ENCODE results near the gene EIF2B2. TPM values are rescaled to one million over a fixed set of nuclear protein-coding genes. Genes with fewer than 3 reads are reported as not detected.

EIF2B2 gene
- 10 to 100 TPM; 47.9 to 54.0 TPM for total RNA-seq

DNA sequence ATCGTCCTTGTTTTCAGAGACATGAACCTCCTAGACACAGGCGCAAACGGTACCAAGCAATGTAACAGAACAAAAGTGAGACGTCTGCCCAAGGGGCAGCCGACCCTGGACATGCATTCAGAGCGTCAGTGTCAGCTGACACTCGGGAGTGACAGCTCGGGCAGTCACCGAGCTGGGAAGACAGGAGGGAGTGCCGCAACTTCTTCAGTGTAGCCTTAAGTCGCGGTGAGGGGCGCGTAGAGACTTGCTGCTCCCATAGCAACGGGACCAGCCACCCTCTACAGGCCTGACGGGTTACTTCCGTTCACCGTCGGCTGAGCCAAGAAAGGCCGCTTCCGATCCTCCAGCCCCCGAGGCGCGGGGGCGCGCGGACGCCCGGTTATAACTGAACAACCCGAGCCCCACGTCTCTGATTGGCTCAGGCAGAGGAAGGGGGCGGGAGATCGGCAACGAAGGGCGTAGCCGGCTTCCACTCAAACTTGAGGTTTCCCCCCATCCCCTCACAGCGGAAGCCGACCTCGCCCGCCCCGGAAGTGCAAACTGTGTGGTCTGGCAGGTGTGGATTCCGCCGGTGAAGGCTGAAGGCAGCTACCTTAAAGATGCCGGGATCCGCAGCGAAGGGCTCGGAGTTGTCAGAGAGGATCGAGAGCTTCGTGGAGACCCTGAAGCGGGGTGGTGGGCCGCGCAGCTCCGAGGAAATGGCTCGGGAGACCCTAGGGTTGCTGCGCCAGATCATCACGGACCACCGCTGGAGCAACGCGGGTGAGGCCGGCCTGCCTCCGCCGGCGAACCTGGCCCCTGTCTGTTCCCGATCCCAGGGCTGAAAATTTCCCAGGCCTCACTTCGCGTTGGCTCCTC, at the start of gene EIF2B2:
EIF2B2 (plus strand) TSS at position 530 of the 858 bp plus-strand sequence; CDS start at position 600, 70 bp downstream.
- Mint-ChIP-seq H3K9me3 (ENCODE audit: low read depth) (no peaks in the 10 kb centered on the region), H3K36me3 (peaks cover 41% of the 10 kb centered on the region), H3K4me3 (peak within 1 kb of the TSS; percentile 95), H3K27ac (peak within 1 kb of the TSS; percentile 92), H3K4me1 (peaks cover 37% of the 10 kb centered on the region), H3K27me3 (no peaks in the 10 kb centered on the region)
- ATAC-seq = peak; percentile 98
- CTCF ChIA-PET = interaction anchor here (0.6 to 2.9 kb wide), 10 partner anchors 12 to 294 kb away, joined by 3 to 14 read pairs (median 3); partner anchors contain the start of genes ACYP1 and RPS6KL1
- peak; percentile 100 for DNase-seq

DNA sequence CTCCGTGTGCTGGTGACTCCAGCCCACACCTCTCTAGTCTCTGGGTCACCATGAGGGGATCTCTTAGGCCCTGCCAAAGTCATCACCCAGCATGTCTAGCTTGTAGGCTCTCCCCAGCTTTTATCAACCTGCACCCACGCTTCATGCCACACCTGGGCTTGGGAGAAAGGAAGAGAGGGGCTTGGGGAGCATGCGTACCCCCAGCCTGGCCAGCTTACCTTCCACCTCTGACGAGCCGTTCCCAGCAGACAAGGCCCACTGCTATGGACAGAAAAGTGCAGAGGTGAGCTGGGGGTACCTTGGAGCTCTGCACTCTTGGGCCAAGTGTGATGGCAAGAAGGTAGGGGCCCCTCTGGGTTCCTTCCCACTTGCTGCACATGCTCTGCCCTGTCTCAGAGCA, 49.0 kb upstream of the EIF2B2 start:
- Mint-ChIP-seq H3K27me3 (peaks cover 9% of the 10 kb centered on the region), H3K27ac (no peak overlapping the region), H3K9me3 (ENCODE audit: low read depth) (no peaks in the 10 kb centered on the region), H3K4me1 (no peaks in the 10 kb centered on the region), H3K4me3 (no peak overlapping the region), H3K36me3 (no peaks in the 10 kb centered on the region)
- no peak for ATAC-seq
- CTCF ChIA-PET = interaction anchor here (1.1 to 2.7 kb wide), 4 partner anchors 9 to 135 kb away, joined by 3 to 7 read pairs (median 6); no protein-coding TSS in a partner anchor
- DNase-seq = no peak

DNA sequence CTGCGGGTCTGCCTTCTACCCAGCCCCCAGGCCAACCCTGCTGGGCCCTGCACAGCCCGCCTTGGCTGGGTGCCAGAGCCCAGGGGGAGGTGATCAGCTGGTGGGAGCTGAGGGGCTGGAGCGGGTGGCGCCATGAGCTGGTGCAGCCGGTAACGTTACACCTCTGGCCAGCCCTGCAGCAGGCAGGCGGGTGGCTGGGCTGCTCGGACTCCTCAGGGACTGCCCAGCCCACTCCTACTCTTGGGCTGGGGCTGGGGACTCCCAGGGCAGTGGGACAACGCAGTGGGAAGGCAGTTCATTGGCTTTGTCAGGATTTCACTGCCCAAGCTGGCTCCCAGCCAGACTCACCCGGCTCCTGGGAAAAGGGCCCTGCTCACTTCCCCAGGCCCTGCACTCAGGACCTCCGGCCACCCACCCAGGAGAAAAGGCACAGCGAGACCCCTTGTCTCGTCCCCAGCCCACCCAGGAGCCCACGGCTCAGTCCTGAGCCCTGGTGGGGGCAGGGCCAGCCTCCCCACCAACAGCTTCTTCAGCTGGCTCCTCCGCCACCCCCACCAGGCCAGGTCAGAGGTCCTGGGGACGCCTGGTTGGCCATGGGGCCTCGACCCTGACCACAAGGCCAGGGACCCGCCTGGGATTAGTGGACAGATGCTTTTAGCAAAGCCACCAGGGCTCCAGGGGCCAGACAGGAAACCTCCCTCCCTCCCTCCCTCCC, 48.3 kb upstream of the EIF2B2 start:
- H3K27ac Mint-ChIP-seq = no peak overlapping the region
- CTCF ChIA-PET = interaction anchor here (0.7 to 2.7 kb wide), 8 partner anchors 8 to 135 kb away, joined by 3 to 12 read pairs (median 4); no protein-coding TSS in a partner anchor
- ATAC-seq = no peak

DNA sequence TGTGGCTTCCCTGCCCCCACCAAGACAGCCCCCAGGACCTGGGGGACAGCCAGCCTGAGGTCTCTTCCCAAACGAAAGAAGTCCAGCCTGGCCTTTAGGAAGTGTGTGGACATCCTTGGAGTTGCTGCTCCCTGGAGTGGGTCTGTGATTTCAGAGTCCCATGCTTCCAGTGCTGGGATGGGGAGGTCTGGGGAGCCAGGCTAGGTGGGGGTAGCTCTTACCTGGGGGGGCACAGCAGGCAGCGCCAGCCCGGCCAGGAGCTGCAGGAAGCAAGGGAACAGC, 47.8 kb upstream of the EIF2B2 start:
- peak overlapping the region; percentile 41 for H3K4me3 Mint-ChIP-seq
- H3K4me1 Mint-ChIP-seq = no peaks in the 10 kb centered on the region
- CTCF ChIA-PET = interaction anchor here (0.7 to 2.7 kb wide), 6 partner anchors 9 to 134 kb away, joined by 3 to 12 read pairs (median 4); no protein-coding TSS in a partner anchor
- H3K27me3 Mint-ChIP-seq = peaks cover 9% of the 10 kb centered on the region
- H3K36me3 Mint-ChIP-seq = no peaks in the 10 kb centered on the region
- H3K27ac Mint-ChIP-seq = no peak overlapping the region
- DNase-seq = no peak
- ATAC-seq = peak; percentile 32
- H3K9me3 Mint-ChIP-seq (ENCODE audit: low read depth) = no peaks in the 10 kb centered on the region

More for the DNA sequence above, 48.3 kb upstream of the EIF2B2 start:
- H3K36me3 Mint-ChIP-seq = no peaks in the 10 kb centered on the region
- peaks cover 9% of the 10 kb centered on the region for H3K27me3 Mint-ChIP-seq
- H3K9me3 Mint-ChIP-seq (ENCODE audit: low read depth) = no peaks in the 10 kb centered on the region
- no peak overlapping the region for H3K4me3 Mint-ChIP-seq
- H3K4me1 Mint-ChIP-seq = no peaks in the 10 kb centered on the region
- no peak for DNase-seq

DNA sequence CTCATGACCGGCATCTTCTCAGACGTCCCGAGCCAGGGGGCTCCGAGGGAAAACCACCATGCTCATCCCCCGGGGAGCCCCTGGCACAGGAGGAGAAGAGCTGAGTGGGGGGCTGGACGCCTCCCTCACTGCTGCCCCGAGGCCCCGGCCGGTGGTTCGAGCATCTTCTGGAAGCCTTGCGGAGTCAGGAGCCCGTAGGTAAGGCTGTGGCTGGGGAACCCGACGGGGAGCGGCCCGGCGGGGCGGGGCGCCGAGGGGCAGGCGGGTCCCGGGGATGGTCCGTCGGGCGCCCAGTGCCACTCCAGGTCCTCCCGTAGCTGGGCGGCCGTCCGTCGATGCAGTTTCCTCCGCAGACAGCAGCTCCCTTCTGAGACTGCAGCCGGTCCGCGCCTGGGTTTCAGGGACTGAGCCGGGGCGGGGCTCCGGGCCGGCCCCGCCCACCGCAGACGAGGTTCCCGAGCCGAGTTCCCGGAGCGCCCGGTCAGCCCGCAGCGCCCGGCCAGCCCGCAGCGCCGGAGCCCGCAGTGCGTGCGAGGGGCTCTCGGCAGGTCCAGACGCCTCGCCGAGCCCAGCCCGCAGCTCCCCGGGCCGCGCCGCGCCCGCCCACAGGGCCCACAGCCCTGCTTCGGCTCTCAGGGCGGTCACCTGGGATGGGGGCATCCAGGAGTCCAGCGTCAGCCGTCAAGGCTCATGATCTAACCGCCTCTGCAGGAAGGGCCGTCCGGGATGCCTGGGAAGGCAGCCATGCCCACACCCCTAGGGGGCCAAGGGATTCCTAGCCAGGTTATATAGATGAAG, 47.3 kb upstream of the EIF2B2 start, which contains the start of gene PGF:
PGF (minus strand) TSS at position 369 of the 798 bp plus-strand sequence; CDS start at position 14, 355 bp downstream.
- CTCF ChIA-PET = interaction anchor here (0.7 to 2.7 kb wide), 6 partner anchors 9 to 134 kb away, joined by 3 to 12 read pairs (median 4); no protein-coding TSS in a partner anchor
- no peaks in the 10 kb centered on the region for H3K9me3 Mint-ChIP-seq (ENCODE audit: low read depth)
- DNase-seq (peak; percentile 48), ATAC-seq (peak; percentile 77)
- H3K27ac Mint-ChIP-seq = no peak within 1 kb of the TSS
- peak within 1 kb of the TSS; percentile 41 for H3K4me3 Mint-ChIP-seq
- H3K36me3 Mint-ChIP-seq = no peaks in the 10 kb centered on the region
- peaks cover 9% of the 10 kb centered on the region for H3K27me3 Mint-ChIP-seq
- no peaks in the 10 kb centered on the region for H3K4me1 Mint-ChIP-seq

DNA sequence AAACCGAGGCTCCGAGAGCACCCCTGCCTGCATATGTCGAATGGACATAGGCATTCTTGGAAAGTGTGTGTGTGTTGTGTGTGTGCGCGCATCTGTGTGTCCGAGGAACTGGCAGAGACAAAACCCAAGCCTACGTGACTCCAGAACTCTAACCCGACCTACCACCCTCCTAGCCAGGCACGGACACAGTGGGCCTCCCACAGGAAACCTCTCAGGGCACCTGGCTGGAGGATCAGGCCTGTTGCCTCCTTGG, 46.8 kb upstream of the EIF2B2 start:
- H3K4me1 Mint-ChIP-seq = no peaks in the 10 kb centered on the region
- no peaks in the 10 kb centered on the region for H3K9me3 Mint-ChIP-seq (ENCODE audit: low read depth)
- no peaks in the 10 kb centered on the region for H3K36me3 Mint-ChIP-seq
- H3K27me3 Mint-ChIP-seq = peaks cover 9% of the 10 kb centered on the region
- DNase-seq (no peak), ATAC-seq (no peak)
- CTCF ChIA-PET = interaction anchor here (1.0 to 2.7 kb wide), 4 partner anchors 8 to 15 kb away, joined by 3 to 12 read pairs (median 5); no protein-coding TSS in a partner anchor
- H3K4me3 Mint-ChIP-seq = no peak overlapping the region
- no peak overlapping the region for H3K27ac Mint-ChIP-seq

DNA sequence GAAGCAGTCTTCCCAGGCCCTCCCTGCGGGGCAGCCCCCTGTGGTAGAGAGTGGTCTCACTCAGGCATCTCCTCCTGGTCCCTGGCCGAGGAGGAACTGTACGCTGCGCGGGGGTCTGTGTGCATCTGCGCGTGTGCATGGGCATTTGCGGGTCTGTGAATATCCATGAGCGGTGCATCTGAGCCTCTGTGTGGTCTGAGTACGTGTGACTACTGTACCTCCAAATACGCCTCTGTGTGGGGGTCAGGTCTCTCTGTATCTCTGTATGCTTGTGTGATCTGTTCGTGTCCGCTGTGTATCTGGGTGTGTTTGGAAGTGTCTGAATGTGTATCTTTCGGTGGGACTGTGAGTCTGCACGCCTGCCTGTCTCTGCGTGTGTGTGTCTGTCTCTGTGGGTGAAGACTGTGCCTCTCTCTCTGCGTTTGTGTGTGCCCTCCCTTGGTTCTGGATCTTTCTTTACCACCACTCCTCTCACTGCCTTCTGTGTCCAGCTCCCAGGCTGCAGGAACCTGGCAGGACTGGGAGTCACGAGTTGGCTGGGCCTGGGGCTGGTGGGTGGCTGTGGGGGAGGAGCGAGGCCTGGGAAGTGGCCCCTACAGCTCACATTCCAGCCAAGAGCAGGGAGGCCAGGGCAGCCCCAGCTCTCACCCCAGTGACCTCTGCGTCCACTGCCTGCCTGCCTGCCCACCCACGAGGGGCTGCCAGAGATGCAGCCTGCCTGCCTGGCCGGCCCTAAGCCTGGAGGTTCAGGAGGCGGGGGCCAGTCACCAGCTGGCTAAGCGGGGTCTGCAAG, 46.2 kb upstream of the EIF2B2 start:
- no peaks in the 10 kb centered on the region for H3K4me1 Mint-ChIP-seq
- ATAC-seq (no peak), DNase-seq (no peak)
- H3K9me3 Mint-ChIP-seq (ENCODE audit: low read depth) = no peaks in the 10 kb centered on the region
- no peaks in the 10 kb centered on the region for H3K36me3 Mint-ChIP-seq
- peaks cover 9% of the 10 kb centered on the region for H3K27me3 Mint-ChIP-seq
- CTCF ChIA-PET = interaction anchor here (1.0 to 1.3 kb wide), 2 partner anchors 8 to 11 kb away, joined by 3 read pairs; no protein-coding TSS in a partner anchor
- H3K4me3 Mint-ChIP-seq = no peak overlapping the region
- H3K27ac Mint-ChIP-seq = no peak overlapping the region

DNA sequence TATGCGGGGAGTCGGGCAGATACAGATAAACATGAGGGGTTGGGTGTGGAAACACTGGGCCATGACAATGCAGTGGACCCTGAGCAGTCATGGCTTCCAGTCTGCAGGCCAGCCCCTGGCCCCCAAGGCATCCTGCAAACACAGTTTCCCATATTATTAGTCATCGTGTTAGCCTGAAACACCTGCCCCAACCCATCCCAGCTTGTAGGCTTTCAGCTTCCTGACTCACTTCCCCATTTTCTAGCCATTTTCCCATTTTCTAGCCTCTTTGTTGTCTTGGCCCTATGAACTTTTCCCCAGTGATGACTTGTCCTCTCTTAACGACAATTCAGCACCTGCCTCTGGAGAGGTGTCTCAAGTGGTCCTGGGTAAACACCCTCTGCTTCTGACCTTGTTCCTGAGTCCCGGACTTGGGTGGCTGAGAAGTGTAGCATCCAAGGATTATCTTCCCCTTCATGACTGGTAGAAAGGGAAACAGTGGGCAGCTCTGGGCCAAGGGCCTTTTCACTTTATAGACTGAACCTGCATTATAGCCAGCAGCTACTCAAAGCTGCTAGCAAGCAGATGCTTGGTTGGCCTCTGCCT, 43.0 kb upstream of the EIF2B2 start:
- Mint-ChIP-seq H3K36me3 (no peaks in the 10 kb centered on the region), H3K27ac (no peak overlapping the region), H3K4me3 (no peak overlapping the region), H3K27me3 (peaks cover 21% of the 10 kb centered on the region), H3K9me3 (ENCODE audit: low read depth) (no peaks in the 10 kb centered on the region), H3K4me1 (peaks cover 5% of the 10 kb centered on the region)
- no peak for DNase-seq
- CTCF ChIA-PET = interaction anchor here (1.3 kb wide), 1 partner anchor 74 kb away, joined by 3 read pairs; no protein-coding TSS in a partner anchor
- ATAC-seq = no peak

DNA sequence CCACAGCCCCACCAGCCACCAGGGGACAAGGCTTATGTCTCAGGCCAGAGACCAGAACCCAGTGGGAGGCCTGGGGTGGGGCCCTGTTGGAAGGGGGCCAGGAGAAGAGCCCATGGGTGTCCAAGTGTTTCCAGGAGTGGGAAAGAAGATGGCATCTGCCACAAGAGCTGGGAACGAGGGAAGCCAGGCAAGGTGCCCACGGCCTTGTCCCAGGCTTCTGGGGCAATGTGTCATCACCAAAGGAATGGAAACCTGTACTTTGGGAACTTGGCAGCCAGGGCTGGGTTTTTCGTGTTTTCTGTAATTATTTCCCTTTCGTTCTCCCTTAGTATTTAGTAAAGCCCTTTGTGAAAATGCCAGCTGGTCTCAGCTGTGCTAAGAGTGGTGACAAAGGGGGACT, 42.0 kb upstream of the EIF2B2 start:
- CTCF ChIA-PET = interaction anchor here (1.3 to 1.6 kb wide), 2 partner anchors 14 to 130 kb away, joined by 4 to 6 read pairs; no protein-coding TSS in a partner anchor
- H3K4me1 Mint-ChIP-seq = peaks cover 5% of the 10 kb centered on the region
- no peak overlapping the region for H3K27ac Mint-ChIP-seq
- H3K4me3 Mint-ChIP-seq = no peak overlapping the region
- ATAC-seq = no peak
- H3K27me3 Mint-ChIP-seq = peaks cover 28% of the 10 kb centered on the region
- no peaks in the 10 kb centered on the region for H3K9me3 Mint-ChIP-seq (ENCODE audit: low read depth)
- DNase-seq = no peak
- no peaks in the 10 kb centered on the region for H3K36me3 Mint-ChIP-seq

DNA sequence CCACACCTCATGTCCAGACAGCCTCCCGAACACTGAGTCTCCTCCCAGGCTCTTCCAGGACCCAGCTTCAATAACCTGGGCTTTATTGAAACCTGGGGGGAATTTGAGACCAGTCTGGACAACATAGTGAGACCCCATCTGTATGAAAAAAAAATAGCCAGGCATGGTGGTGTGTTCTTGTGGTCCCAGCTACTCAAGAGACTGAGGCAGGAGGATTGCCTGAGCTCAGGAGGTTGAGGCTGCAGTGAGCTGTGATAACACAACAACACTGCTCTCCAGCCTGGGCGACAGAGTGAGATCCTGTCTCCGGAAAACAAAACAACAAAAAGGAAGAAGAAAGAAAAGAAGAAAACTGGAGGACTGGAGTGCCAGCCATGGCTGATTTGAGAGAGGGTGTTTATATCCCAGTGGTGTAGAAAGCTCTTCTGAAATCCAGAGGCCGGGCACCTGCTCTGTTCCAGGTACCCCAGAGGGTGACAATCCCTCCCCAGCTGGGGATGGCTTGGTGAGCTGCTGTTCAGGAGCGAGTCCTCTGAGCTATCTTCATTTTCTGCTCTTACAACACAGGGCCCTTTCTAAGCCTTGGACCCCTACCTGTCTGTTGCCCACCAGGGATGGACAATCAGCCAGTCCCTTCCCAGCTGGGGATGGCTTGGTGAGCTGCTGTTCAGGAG, 41.3 kb upstream of the EIF2B2 start:
- Mint-ChIP-seq H3K9me3 (ENCODE audit: low read depth) (no peaks in the 10 kb centered on the region), H3K27me3 (peaks cover 29% of the 10 kb centered on the region), H3K36me3 (no peaks in the 10 kb centered on the region), H3K4me3 (no peak overlapping the region), H3K27ac (no peak overlapping the region), H3K4me1 (peaks cover 5% of the 10 kb centered on the region)
- CTCF ChIA-PET = interaction anchor here (0.7 to 1.6 kb wide), 6 partner anchors 10 to 129 kb away, joined by 3 to 7 read pairs (median 4); no protein-coding TSS in a partner anchor
- DNase-seq (no peak), ATAC-seq (no peak)

DNA sequence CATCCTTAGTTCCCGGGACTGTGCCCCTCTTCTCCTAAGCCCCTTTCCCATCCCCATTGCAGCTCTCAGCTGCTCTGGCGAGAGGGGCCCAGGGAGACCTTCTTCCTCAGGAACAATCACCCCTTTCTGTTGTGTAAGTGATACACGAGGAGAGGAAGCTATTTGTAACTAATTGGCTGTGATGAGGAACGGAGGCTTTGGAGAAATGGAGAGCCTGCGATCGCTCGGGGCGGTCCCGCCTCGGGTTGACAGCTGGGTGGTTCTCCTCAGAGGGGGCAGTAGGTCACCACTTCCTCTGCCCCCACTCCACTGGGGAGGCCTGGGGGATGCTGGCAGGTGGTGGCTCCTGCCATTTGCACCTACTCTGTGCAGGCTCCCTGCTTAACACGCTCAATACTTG, 40.7 kb upstream of the EIF2B2 start:
- Mint-ChIP-seq H3K27me3 (peaks cover 24% of the 10 kb centered on the region), H3K4me3 (no peak overlapping the region), H3K27ac (no peak overlapping the region), H3K36me3 (no peaks in the 10 kb centered on the region), H3K4me1 (peaks cover 5% of the 10 kb centered on the region), H3K9me3 (ENCODE audit: low read depth) (no peaks in the 10 kb centered on the region)
- DNase-seq = no peak
- ATAC-seq = no peak
- CTCF ChIA-PET = interaction anchor here (0.7 to 1.6 kb wide), 5 partner anchors 9 to 129 kb away, joined by 3 to 7 read pairs (median 3); no protein-coding TSS in a partner anchor
